ENCODE results near the gene SPOCK1. TPM values are rescaled to one million over a fixed set of nuclear protein-coding genes. Genes with fewer than 3 reads are reported as not detected.

SPOCK1 gene
- total and polyA plus RNA-seq, 2 experiments from 2014 or later: 8.2 to 10.5 TPM

GRCh38 chr5:137462816-137463520, 36.2 kb downstream of the SPOCK1 start:
- no peak overlapping the region for H3K27ac Mint-ChIP-seq
- H3K27me3 ChIP-seq (ENCODE audit: insufficient read depth): no peaks in the 10 kb centered on the region
- no peak for DNase-seq (ENCODE audit: low spot score)

More at GRCh38 chr5:137462816-137463520, 36.2 kb downstream of the SPOCK1 start:
- no peaks in the 10 kb centered on the region; the same call in none of the 2 replicates for H4K20me1 ChIP-seq (replicated peaks; ENCODE audit: insufficient read depth)
- H3K9me3 Mint-ChIP-seq: no peaks in the 10 kb centered on the region
- H3K79me2 ChIP-seq (replicated peaks; ENCODE audit: insufficient read depth): no peaks in the 10 kb centered on the region
- H3K36me3 Mint-ChIP-seq (ENCODE audit: low read depth): no peaks in the 10 kb centered on the region
- no peak overlapping the region for H3K27ac ChIP-seq (ENCODE audit: low read depth)
- TF ChIP-seq EZH2 (IDR thresholded peaks at IDR 0.05; ENCODE audit: low read depth, unreplicated experiment) (no peak), JUNB (IDR thresholded peaks at IDR 0.05; ENCODE audit: unreplicated experiment) (no peak), ETS1 (IDR thresholded peaks at IDR 0.05) (no peak), EZH2phosphoT487 (IDR thresholded peaks at IDR 0.05; ENCODE audit: unreplicated experiment) (no peak), STAT1 (IDR thresholded peaks at IDR 0.05; ENCODE audit: unreplicated experiment) (no peak), ZNF331 (CRISPR knock-in tag; IDR thresholded peaks at IDR 0.05; ENCODE audit: low read depth) (no peak), POLR2AphosphoS5 (IDR thresholded peaks at IDR 0.05; ENCODE audit: low read depth) (no peak), NANOG (IDR thresholded peaks at IDR 0.05; ENCODE audit: borderline replicate concordance) (no peak), CREB1 (CRISPR knock-in tag; IDR thresholded peaks at IDR 0.05; ENCODE audit: low read depth) (no peak), REST (IDR thresholded peaks at IDR 0.05; ENCODE audit: unreplicated experiment) (no peak), CTCF (conservative IDR thresholded peaks at IDR 0.05; ENCODE audit: low read depth in 2 of 2) (no peak)
- peaks cover 7% of the 10 kb centered on the region; the same call in 2 of the 3 replicates for H3K4me1 Mint-ChIP-seq
- H3K4me3 ChIP-seq: no peak overlapping the region
- peaks cover 7% of the 10 kb centered on the region; the same call in 1 of the 2 replicates for H3K9me2 ChIP-seq (ENCODE audit: insufficient read depth)
- no peaks in the 10 kb centered on the region for H3K36me3 ChIP-seq (ENCODE audit: insufficient read depth)
- H3F3A ChIP-seq (replicated peaks; ENCODE audit: low read depth): no peaks in the 10 kb centered on the region
- no peak overlapping the region for H3K4me3 Mint-ChIP-seq
- ATAC-seq: no peak
- H3K4me2 ChIP-seq: no peak overlapping the region
- H3K27me3 Mint-ChIP-seq (ENCODE audit: insufficient read depth, low read depth, poor library complexity): peaks cover 8% of the 10 kb centered on the region
- no peak overlapping the region for H2AFZ ChIP-seq
- H3K4me1 ChIP-seq (ENCODE audit: insufficient read depth): no peaks in the 10 kb centered on the region

Measured in GM23338 (cell line).